ENCODE results near the gene CRYL1.

The CRYL1 gene

DNA sequence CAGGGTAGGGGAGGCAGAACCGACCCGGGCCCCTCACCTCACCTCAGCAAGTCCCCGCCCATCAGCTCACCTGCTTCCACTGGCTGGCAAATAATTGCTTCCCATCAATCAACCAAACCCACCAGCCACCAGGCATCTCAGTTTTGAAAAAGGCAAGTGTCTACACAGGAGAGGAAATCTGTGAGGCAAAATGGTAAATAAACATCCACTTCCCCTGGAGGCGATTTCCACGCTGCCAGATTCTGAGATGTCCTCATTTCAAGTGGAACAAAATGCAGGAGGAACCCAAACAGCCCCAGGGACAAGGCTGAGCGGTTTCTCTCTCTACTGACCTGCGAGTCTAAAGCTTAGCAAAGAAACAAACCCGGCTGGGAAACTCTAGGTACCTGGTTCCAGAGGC is 117.5 kb downstream of the CRYL1 start:
- TF ChIP-seq ZFX (IDR thresholded peaks at IDR 0.05; ENCODE audit: borderline replicate concordance) = no peak
- TF ChIP-seq, protein P1, sequence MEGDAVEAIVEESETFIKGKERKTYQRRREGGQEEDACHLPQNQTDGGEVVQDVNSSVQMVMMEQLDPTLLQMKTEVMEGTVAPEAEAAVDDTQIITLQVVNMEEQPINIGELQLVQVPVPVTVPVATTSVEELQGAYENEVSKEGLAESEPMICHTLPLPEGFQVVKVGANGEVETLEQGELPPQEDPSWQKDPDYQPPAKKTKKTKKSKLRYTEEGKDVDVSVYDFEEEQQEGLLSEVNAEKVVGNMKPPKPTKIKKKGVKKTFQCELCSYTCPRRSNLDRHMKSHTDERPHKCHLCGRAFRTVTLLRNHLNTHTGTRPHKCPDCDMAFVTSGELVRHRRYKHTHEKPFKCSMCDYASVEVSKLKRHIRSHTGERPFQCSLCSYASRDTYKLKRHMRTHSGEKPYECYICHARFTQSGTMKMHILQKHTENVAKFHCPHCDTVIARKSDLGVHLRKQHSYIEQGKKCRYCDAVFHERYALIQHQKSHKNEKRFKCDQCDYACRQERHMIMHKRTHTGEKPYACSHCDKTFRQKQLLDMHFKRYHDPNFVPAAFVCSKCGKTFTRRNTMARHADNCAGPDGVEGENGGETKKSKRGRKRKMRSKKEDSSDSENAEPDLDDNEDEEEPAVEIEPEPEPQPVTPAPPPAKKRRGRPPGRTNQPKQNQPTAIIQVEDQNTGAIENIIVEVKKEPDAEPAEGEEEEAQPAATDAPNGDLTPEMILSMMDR (IDR thresholded peaks at IDR 0.05) = no peak
- H3K27ac ChIP-seq = no peak overlapping the region

DNA sequence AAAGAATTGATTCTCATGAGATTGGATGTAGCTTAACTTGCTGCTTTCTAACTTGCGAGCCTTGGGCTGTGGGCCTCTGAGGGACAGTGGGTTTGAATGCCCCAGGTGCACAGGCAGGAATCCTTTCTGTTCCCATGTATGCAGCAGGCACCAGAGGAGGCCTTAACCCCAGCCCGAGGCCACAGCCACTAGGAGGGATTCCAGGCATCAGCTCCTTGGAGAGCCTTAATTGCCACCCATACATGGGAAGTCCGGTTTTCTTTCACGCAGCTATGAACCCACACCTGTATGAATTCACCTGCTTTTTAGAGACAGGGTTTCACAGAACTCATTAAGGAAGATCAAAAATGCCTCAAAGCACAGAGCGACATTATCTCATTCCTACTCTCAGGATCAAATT is 117.9 kb downstream of the CRYL1 start:
- TF ChIP-seq, protein P1 (IDR thresholded peaks at IDR 0.05) = no peak
- TF ChIP-seq ZFX (IDR thresholded peaks at IDR 0.05; ENCODE audit: borderline replicate concordance) = no peak
- no peak overlapping the region for H3K27ac ChIP-seq

DNA sequence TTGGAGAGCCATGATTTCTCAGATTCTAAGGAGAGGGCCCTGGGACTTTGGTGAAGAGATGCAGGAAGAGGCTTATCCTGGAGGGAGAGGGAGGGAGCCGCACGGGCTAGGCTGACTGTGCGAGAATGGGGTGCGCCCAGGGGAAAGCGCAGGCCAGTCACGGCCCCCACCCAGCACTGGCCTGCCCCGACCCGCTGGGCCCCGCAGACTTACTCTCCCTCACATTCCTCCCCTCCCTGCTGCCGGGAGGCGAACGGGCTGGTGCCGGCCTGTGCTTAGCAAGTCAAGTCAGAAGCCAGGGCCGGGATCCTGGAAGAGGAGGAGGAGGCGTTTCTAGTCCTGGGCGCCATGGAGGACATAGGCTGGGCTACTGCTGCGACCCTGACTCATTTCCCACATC is 120.0 kb downstream of the CRYL1 start:
- no peak overlapping the region for H3K27ac ChIP-seq
- no peak for TF ChIP-seq ZFX (IDR thresholded peaks at IDR 0.05; ENCODE audit: borderline replicate concordance)

DNA sequence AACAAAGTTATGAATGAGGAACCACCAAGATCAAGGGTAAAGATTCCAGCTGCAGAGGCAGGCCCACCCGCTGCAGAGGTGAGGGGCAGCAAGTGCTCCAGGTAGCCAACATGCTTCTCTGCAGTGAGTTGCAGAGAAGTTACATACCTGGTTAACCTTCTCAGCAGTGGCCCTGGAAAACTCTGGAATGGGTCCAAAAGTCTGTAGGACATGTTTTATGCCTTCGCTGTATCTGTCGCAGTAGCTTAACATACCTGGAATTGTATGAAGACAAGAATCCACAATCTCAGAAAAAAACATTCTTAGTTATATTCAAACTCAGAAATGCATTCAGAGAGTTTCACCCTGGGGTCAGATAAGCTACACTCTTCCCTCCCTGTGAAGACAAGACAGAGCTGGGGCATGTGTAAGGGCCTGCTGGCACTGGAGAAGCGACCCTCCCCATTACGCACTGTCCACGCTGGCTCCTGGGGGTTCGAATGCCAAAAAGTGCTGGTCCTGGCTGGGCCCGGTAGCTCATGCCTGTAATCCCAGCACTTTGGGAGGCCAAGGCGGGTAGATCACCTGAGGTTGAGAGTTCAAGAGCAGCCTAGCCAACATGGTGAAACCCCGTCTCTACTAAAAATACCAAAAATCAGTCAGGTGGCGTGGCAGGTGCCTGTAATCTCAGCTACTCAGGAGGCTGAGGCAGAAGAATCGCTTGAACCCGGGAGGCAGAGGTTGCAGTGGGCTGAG is 121.0 kb downstream of the CRYL1 start:
- TF ChIP-seq ZFX (IDR thresholded peaks at IDR 0.05; ENCODE audit: borderline replicate concordance) = no peak
- TF ChIP-seq, protein P1 (IDR thresholded peaks at IDR 0.05) = no peak
- H3K27ac ChIP-seq = no peak overlapping the region

DNA sequence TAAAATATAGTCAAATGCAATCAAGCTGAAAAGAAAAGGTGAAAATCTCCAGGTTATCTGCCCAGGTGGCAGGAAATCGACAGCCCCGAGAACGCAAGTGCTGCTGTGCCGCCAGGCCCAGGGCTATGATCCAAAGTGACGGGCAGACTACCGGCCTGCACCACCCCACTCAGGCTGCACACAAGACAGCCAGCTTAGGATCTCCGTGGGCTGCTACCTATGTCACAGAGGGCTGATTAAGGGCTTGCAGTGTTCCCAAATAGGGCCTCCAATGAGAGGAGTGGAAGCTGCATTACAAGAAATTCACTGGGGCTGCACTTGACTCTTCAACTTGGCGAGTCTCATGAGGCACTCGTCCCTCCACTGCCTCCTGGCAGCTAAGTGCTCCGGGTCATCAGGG is 121.8 kb downstream of the CRYL1 start:
- no peak for TF ChIP-seq ZFX (IDR thresholded peaks at IDR 0.05; ENCODE audit: borderline replicate concordance)
- TF ChIP-seq, protein P1 (IDR thresholded peaks at IDR 0.05) = no peak
- no peak overlapping the region for H3K27ac ChIP-seq

DNA sequence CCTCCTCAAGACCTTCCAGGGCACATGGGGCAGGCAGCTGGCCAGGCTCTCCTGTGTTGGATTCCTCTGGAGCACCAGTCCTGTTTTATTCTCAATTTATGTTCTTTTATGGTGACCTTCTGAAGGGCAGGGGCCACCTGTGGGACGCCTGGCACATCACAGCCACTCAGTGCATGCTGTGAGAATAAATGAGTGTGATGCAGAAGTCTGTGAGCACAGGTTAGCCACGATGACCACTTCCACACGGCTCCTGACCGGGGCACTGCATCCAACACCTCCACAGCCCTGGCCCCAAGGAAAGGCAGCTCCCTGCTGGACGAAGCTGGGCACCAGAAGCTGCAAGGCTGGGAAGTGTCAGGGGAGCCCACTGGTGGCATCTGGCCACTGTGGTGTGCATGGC is 122.8 kb downstream of the CRYL1 start:
- H3K27ac ChIP-seq = no peak overlapping the region
- TF ChIP-seq, protein P1 (IDR thresholded peaks at IDR 0.05) = no peak
- TF ChIP-seq ZFX (IDR thresholded peaks at IDR 0.05; ENCODE audit: borderline replicate concordance) = no peak

DNA sequence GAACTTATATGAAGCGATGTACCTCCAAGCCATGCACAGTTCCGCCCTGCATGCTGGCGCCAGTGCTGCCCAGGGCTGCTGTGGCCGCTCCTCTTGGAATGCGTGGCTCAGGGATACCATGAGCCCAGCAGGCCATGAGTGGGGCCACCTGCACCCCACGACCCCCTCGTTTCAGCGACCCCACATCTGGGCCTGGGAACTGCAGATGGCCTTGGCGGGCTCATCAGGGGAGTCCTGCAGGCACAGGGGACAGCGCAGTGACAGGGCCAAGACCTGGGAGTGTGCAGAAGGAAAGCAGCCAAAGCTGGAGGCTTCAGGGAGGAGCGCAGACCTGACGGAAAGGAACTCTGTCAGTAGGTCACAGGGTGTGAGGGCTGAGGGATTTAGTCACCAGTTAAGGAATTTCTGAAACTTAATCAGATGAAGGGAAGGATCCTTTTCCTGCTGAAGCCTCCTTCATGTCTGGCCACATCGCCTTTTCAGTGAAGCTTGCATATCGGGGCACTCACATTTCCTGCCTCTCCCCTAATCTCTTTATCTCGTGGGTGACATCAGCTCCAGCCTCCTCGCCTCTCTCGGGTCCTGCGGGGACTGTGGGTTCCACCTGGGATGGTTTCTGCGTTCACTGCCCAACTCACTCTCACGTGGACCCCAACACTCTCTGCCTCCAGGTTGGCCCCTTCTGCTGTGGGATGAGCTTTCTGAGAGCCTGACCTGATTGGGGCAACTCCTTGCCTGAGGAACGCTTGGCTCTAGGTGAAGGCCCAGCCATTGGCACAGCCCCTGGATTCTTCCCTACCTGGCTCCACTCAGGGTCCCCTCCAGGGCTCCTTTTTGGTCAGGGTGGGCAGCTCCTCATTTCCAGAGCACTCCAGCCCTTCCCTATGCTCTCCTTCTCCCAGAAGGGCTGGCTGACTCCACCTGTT is 123.5 kb downstream of the CRYL1 start:
- H3K27ac ChIP-seq = no peak overlapping the region
- no peak for TF ChIP-seq ZFX (IDR thresholded peaks at IDR 0.05; ENCODE audit: borderline replicate concordance)
- TF ChIP-seq, protein P1 (IDR thresholded peaks at IDR 0.05) = no peak
